Trophoblast cell (in vitro differentiated cells and primary cell): Measurements from ENCODE around the gene SEC24C.
A peak's percentile ranks its signal among the peaks of the same experiment; 100 is the strongest.

Experiments used
- DNase-seq, 2 donors: peaks; one replicate each; pipeline ENCODE4 v3.0.0-alpha.2; 2016
- H2AFZ ChIP-seq: 2 replicates; pipeline ENCODE4 v1.6.1; 2013; ENCODE audit warnings: low read length, moderate library complexity, mild to moderate bottlenecking; ENCODE audit not compliant: insufficient read depth, poor library complexity
- H2AK5ac ChIP-seq: 2 replicates; pipeline ENCODE4 v1.6.1; 2013; ENCODE audit warnings: mild to moderate bottlenecking, low read length
- H2BK120ac ChIP-seq: 2 replicates; pipeline ENCODE4 v1.6.1; 2013; ENCODE audit warnings: low read length, mild to moderate bottlenecking, moderate library complexity; ENCODE audit not compliant: insufficient read depth, poor library complexity
- H2BK12ac ChIP-seq: 2 replicates; pipeline ENCODE4 v1.6.1; 2013; ENCODE audit warnings: mild to moderate bottlenecking, low read length, moderate library complexity
- H2BK5ac ChIP-seq: 2 replicates; pipeline ENCODE4 v1.6.1; 2013; ENCODE audit warnings: low read length, low read depth, moderate library complexity, mild to moderate bottlenecking; ENCODE audit not compliant: poor library complexity
- H3K14ac ChIP-seq: 2 replicates; pipeline ENCODE4 v1.6.1; 2013; ENCODE audit warnings: mild to moderate bottlenecking, low read length
- H3K18ac ChIP-seq: 2 replicates; pipeline ENCODE4 v1.6.1; 2013; ENCODE audit warnings: mild to moderate bottlenecking, low read length
- H3K23ac ChIP-seq: 2 replicates; pipeline ENCODE4 v1.6.1; 2013; ENCODE audit warnings: low read length
- H3K27ac ChIP-seq: 2 replicates; pipeline ENCODE4 v1.5.1; 2013; ENCODE audit warnings: low read depth, mild to moderate bottlenecking, inconsistent platforms, low read length, moderate library complexity
- H3K27me3 ChIP-seq: 2 replicates; pipeline ENCODE4 v1.6.1; 2013; ENCODE audit warnings: inconsistent platforms, mild to moderate bottlenecking, low read length, moderate library complexity; ENCODE audit not compliant: insufficient read depth
- H3K36me3 ChIP-seq, 2 experiments: 1 replicate in 1 of 2; 2 replicates in 1 of 2; pipeline ENCODE4 v1.6.1; 2013; ENCODE audit warnings: low read length in 2 of 2, mild to moderate bottlenecking in 2 of 2, moderate library complexity in 1 of 2; ENCODE audit not compliant: insufficient read depth in 2 of 2, control insufficient read depth in 1 of 2
- H3K4ac ChIP-seq: 2 replicates; pipeline ENCODE4 v1.6.1; 2013; ENCODE audit warnings: low read depth, mild to moderate bottlenecking, low read length, moderate library complexity
- H3K4me1 ChIP-seq, 2 experiments: 1 replicate in 1 of 2; 2 replicates in 1 of 2; pipeline ENCODE4 v1.6.1; 2013; ENCODE audit warnings: low read length in 2 of 2, mild to moderate bottlenecking in 2 of 2, moderate library complexity in 1 of 2; ENCODE audit not compliant: insufficient read depth in 2 of 2, control insufficient read depth in 1 of 2
- H3K4me2 ChIP-seq: 2 replicates; pipeline ENCODE4 v1.6.1; 2013; ENCODE audit warnings: inconsistent platforms, mild to moderate bottlenecking, low read length, moderate library complexity
- H3K4me3 ChIP-seq: 2 replicates; pipeline ENCODE4 v1.5.1; 2013; ENCODE audit warnings: mild to moderate bottlenecking, low read depth, low read length, inconsistent platforms
- H3K79me1 ChIP-seq: one replicate; pipeline ENCODE4 v1.6.1; 2013; ENCODE audit warnings: low read length
- H3K79me2 ChIP-seq: 2 replicates; pipeline ENCODE4 v1.6.1; 2013; ENCODE audit warnings: low read length, mild to moderate bottlenecking; ENCODE audit not compliant: control insufficient read depth, insufficient read depth, poor library complexity
- H3K9ac ChIP-seq: 2 replicates; pipeline ENCODE4 v1.6.1; 2013; ENCODE audit warnings: mild to moderate bottlenecking, low read length
- H3K9me3 ChIP-seq: 2 replicates; pipeline ENCODE4 v1.6.1; 2013; ENCODE audit warnings: low read depth, mild to moderate bottlenecking, control low read depth, inconsistent platforms, low read length; ENCODE audit not compliant: insufficient read depth
- H4K12ac ChIP-seq: 2 replicates; pipeline ENCODE4 v1.6.1; 2013; ENCODE audit warnings: low read depth, mild to moderate bottlenecking, low read length, moderate library complexity
- H4K8ac ChIP-seq: 2 replicates; pipeline ENCODE4 v1.6.1; 2013; ENCODE audit warnings: low read depth, mild to moderate bottlenecking, low read length, moderate library complexity
- H4K91ac ChIP-seq: one replicate; pipeline ENCODE4 v1.6.1; 2013; ENCODE audit warnings: low read depth, mild to moderate bottlenecking, low read length, moderate library complexity
- WGBS: extraction: QIAGEN DNeasy Blood & Tissue Kit; methylation state at CpG from one replicate; pipeline ENCODE4 v1.1.7; 2013; ENCODE audit warnings: missing lambda C conversion rate; ENCODE audit not compliant: insufficient read length, insufficient coverage; ENCODE audit errors: extremely low coverage; 5-methylcytosine and 5-hydroxymethylcytosine counted together

SEC24C gene

GRCh38 chr10:73814896-73815718 lies 70.9 kb downstream of the SEC24C start:
- H3K23ac ChIP-seq: no peak overlapping the region
- H3K4ac ChIP-seq: no peak overlapping the region
- H3K79me1 ChIP-seq: peaks cover 4% of the 10 kb centered on the region
- H3K9me3 ChIP-seq: peaks cover 1% of the 10 kb centered on the region
- H3K18ac ChIP-seq: no peak overlapping the region
- peaks cover 23% of the 10 kb centered on the region in 2 experiments for H3K36me3 ChIP-seq
- H2AFZ ChIP-seq: no peak overlapping the region
- peaks cover 3 to 7% of the 10 kb centered on the region in 2 experiments for H3K4me1 ChIP-seq
- H3K4me2 ChIP-seq: no peak overlapping the region
- no peak overlapping the region for H2BK12ac ChIP-seq
- H4K12ac ChIP-seq: no peak overlapping the region
- no peak overlapping the region for H2BK120ac ChIP-seq
- no peak overlapping the region for H4K8ac ChIP-seq
- H3K9ac ChIP-seq: no peak overlapping the region
- no peak overlapping the region for H4K91ac ChIP-seq
- peak overlapping the region; percentile 10 for H3K4me3 ChIP-seq
- no peaks in the 10 kb centered on the region for H3K27me3 ChIP-seq
- WGBS: no CpG with 5 or more reads among the region's 22 CpGs
- H2BK5ac ChIP-seq: no peak overlapping the region
- H3K14ac ChIP-seq: no peak overlapping the region
- H3K27ac ChIP-seq: no peak overlapping the region
- peaks cover 3% of the 10 kb centered on the region for H3K79me2 ChIP-seq
- no peak for DNase-seq
- H2AK5ac ChIP-seq: no peak overlapping the region

GRCh38 chr10:73815719-73816030 lies 71.5 kb downstream of the SEC24C start:
- Histone ChIP-seq H4K91ac (no peak overlapping the region), H3K79me2 (peaks cover 3% of the 10 kb centered on the region), H3K4me2 (no peak overlapping the region), H4K8ac (no peak overlapping the region), H3K4ac (no peak overlapping the region), H3K4me1 (peaks cover 1 to 6% of the 10 kb centered on the region in 2 experiments), H3K4me3 (no peak overlapping the region), H3K14ac (no peak overlapping the region), H3K23ac (no peak overlapping the region), H3K36me3 (peaks cover 23% of the 10 kb centered on the region in 2 experiments), H3K9ac (no peak overlapping the region), H3K18ac (no peak overlapping the region), H2BK5ac (no peak overlapping the region), H3K27me3 (no peaks in the 10 kb centered on the region), H2AFZ (no peak overlapping the region), H2AK5ac (no peak overlapping the region), H3K27ac (no peak overlapping the region), H4K12ac (no peak overlapping the region), H2BK120ac (no peak overlapping the region), H2BK12ac (no peak overlapping the region), H3K9me3 (peaks cover 1% of the 10 kb centered on the region), H3K79me1 (peaks cover 4% of the 10 kb centered on the region)
- no peak for DNase-seq

- DNase-seq: no peak
- Histone ChIP-seq H3K4me1 (peaks cover 0 to 5% of the 10 kb centered on the region in 2 experiments), H4K91ac (no peak overlapping the region), H4K8ac (no peak overlapping the region), H3K23ac (no peak overlapping the region), H3K18ac (no peak overlapping the region), H4K12ac (no peak overlapping the region), H3K4ac (no peak overlapping the region), H3K14ac (no peak overlapping the region), H3K79me1 (no peaks in the 10 kb centered on the region), H3K36me3 (peaks cover 23% of the 10 kb centered on the region in 2 experiments), H2BK12ac (no peak overlapping the region), H3K79me2 (no peaks in the 10 kb centered on the region), H2BK120ac (no peak overlapping the region), H3K27me3 (no peaks in the 10 kb centered on the region), H2AK5ac (no peak overlapping the region), H3K4me2 (no peak overlapping the region), H2BK5ac (no peak overlapping the region), H3K9ac (no peak overlapping the region), H3K27ac (no peak overlapping the region), H3K4me3 (no peak overlapping the region), H2AFZ (no peak overlapping the region), H3K9me3 (peaks cover 1% of the 10 kb centered on the region)
- no CpG with 5 or more reads among the region's 10 CpGs for WGBS
Observed at GRCh38 chr10:73816917-73817729, 73.0 kb downstream of the SEC24C start.

DNA sequence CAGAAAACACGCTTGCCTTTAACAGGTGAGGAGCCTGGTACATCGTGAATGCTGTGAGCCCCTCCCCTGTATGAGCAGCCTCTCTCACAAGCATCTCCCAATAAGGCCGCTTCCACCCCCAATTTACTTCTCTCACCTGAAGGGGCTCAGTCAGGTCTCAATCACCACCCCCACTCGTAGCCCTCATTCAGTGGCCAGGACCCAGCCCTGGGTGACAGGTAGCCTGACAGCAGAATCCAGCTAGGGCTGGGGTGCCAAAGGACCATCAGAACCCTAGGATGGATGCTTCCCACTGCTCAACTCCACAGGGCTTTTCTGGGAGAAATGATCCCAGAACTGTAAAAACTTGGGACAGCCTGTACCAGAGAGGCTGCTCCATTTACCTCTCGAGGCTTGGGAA lies 73.7 kb downstream of the SEC24C start:
- peaks cover 0 to 5% of the 10 kb centered on the region in 2 experiments for H3K4me1 ChIP-seq
- H2BK120ac ChIP-seq: no peak overlapping the region
- H3K4me3 ChIP-seq: no peak overlapping the region
- H2BK5ac ChIP-seq: no peak overlapping the region
- no peak overlapping the region for H3K18ac ChIP-seq
- H2AK5ac ChIP-seq: no peak overlapping the region
- no peak overlapping the region for H3K4ac ChIP-seq
- H3K9me3 ChIP-seq: peaks cover 1% of the 10 kb centered on the region
- no peak overlapping the region for H3K27ac ChIP-seq
- no peak overlapping the region for H4K91ac ChIP-seq
- H3K79me1 ChIP-seq: no peaks in the 10 kb centered on the region
- no peaks in the 10 kb centered on the region for H3K79me2 ChIP-seq
- H3K36me3 ChIP-seq: peaks cover 23% of the 10 kb centered on the region in 2 experiments
- H3K27me3 ChIP-seq: no peaks in the 10 kb centered on the region
- H4K12ac ChIP-seq: no peak overlapping the region
- H2BK12ac ChIP-seq: no peak overlapping the region
- no peak overlapping the region for H3K9ac ChIP-seq
- H2AFZ ChIP-seq: no peak overlapping the region
- no peak overlapping the region for H3K14ac ChIP-seq
- no peak for DNase-seq
- no CpG with 5 or more reads among the region's 5 CpGs for WGBS
- H3K23ac ChIP-seq: no peak overlapping the region
- H3K4me2 ChIP-seq: no peak overlapping the region
- H4K8ac ChIP-seq: no peak overlapping the region
